OCI-LY3 (cell line): ENCODE results near the gene KCTD5.

ENCODE experiments used
- CTCF ChIP-seq: fragments of 200-600, 300-600 bp; sonication (generic); IDR thresholded peaks from 2 replicates; pipeline ENCODE4 v1.5.1; 2014; ENCODE audit warnings: antibody characterized with exemption, low read length, low read depth
- EZH2phosphoT487 ChIP-seq: fragments of 200-600 bp; shearing (Covaris generic); IDR thresholded peaks from 2 replicates; pipeline ENCODE4 v1.6.1; 2018; ENCODE audit warnings: antibody characterized with exemption, mixed run types, low read depth

- no peak for TF ChIP-seq CTCF
- TF ChIP-seq EZH2phosphoT487: no peak
Measured at GRCh38 chr16:2664574-2664982, 17.7 kb upstream of the KCTD5 start.
